Stimulated activated CD8-positive, alpha-beta memory T cell treated with anti-CD3 and anti-CD28 coated beads, Interleukin-7, amount 100 ng/mL, for 24 hours (primary cell): ENCODE measurements around the gene ISL2.

Experiments
- DNase-seq: peaks from one replicate; pipeline ENCODE4 v3.0.0-alpha.2; 2020; ENCODE audit warnings: low read depth

Gene ISL2

DNA sequence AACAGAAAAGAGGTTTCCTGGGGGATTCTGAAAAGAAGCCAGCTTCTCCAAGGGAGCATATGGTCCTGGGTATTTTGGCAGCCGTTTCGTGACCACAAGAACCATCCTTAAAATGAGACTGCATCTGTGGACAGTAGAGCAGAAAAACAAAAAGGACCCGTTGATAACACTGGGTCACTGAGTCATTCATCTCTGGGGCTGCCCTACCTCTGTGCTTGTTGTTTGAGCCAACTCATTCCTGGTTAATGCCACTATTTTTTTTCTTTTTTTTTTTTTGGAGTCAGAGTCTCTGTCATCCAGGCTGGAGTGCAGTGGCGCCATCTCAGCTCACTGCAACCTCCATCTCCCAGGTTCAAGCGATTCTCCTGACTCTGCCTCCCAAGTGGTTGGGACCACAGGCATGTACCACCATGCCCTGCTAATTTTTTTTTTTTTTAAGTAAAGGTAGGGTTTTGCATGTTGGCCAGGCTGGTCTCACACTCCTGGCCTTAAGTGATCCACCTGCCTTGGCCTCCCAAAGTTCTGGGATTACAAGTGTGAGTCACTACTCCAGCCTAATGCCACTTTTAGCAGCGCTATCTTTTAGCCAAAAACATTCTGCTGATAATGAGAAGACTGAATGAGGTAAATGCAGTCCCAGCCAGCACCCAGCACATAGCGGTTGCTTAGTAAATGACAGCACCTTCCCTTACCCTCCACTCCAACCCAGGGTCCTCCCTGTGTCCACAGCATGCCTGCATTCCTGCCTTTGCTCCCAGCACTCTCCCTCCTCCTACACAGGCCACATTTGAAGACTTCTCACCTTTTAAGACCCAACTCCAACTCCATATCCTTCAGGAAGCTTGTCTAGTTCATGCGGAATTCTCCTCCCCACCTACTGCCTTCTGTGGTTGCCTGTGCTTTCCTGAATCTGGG, 9.1 kb upstream of the ISL2 start:
- DNase-seq = no peak

DNA sequence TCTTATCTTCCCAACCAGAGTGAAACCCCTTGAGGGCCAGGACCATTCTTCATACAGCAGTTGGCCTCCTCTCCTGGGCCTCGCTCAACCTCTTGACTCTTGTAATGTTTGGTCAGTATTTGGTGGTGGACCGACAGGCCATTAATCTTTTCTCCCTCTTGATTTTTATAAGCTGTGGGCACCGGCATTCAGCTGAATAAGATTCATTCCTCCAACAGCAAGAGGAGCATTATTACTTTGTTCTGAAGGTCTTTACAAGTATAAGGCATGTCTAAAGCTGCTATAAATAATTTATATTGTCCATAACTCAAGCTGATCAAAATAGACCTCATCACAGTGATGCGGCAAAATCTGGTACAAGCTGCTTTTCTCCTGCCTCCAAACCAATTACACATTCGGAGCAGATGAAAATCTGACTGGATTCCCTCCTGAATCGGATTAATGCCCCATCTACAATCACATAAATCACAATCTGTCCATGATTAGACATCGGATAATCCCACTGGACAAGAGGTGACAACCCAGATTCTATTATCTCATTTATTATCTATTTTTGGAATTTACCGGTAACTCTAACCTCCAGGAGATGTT, 8.4 kb upstream of the ISL2 start:
- DNase-seq = no peak

DNA sequence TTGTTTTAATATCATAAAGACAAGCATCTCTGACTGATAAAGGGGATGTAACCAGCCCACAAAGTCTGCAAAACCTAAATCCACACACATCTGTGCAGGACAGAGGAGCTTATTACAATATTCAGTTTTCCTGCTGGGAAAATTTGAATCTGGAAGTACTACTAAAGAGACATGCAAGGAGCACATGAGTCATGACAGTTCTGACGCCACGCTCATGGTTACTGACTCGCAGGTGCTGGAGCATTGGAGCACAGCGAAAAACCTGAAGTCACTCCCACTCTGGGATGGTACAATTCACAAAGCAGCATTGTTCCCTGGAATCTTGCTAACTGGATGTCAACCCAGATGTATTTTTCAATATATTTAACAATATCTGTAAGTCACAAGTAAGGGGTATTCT, 7.6 kb upstream of the ISL2 start:
- no peak for DNase-seq

DNA sequence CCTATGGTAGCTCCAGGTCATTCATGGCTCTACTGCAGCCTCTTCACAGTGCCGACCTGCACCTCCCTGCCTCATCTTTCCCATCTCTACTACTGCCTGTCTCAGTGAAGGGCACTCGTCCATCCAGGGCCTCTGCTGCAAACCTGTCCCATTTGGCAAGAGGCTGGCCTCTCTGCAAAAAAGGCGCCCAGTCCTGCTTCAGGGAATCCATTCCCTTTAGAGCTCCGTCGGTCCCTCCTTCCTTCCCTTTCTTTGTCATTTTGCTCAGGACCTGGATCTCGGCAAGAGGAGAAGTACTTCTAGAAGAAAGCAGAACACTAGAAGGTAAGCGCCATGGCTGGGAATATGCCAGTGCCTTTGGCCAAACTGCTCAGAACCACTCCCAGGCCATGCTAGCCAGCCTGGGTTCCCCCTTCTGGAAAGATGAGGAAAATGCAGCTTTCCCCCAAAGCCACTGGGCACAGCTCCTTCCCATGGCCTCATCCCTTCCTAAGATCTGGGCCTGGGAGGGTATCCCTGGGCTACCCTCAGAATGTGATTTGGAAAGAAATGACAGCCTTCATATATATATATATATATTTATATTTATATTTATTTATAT, 6.4 kb upstream of the ISL2 start:
- no peak for DNase-seq

DNA sequence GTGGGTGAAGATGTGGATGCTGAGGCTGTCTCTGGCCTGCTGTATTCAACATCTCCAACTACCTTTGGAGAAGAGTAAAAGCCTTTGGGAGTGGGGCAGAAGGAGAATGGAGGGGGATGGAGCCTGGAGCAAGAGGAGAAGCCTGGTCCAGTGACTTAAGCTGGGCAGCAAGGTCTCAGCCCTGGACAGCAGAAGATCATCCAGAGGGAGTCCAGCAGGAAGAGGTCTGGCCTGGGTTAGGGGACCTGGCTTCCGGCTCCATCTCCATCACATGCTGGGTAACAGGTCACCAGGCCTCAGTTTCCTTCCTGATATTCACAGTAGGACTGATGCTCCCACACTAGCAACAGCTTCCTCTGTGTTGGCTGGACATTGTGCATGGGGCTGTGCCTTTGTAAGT, 3.8 kb upstream of the ISL2 start:
- DNase-seq = no peak

DNA sequence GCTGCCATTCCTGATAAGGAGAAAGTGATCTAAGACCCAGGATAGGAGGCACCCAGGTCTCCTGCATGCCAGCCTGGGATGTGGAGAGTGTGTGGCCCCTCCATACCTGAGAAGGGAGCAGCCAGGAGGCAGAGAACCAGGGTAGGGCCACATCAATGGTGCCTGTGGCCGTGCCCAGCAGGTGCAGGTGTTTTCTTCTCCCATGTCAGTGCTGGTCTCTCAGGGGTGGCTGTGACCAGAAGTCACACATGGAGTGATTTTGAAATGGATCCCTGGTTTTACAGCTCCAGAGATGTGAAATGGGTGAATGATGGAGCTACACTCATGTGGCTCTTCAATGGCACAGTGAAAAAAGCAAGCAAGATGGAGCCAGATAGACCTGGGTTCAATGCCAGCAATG, 3.3 kb upstream of the ISL2 start:
- no peak for DNase-seq

DNA sequence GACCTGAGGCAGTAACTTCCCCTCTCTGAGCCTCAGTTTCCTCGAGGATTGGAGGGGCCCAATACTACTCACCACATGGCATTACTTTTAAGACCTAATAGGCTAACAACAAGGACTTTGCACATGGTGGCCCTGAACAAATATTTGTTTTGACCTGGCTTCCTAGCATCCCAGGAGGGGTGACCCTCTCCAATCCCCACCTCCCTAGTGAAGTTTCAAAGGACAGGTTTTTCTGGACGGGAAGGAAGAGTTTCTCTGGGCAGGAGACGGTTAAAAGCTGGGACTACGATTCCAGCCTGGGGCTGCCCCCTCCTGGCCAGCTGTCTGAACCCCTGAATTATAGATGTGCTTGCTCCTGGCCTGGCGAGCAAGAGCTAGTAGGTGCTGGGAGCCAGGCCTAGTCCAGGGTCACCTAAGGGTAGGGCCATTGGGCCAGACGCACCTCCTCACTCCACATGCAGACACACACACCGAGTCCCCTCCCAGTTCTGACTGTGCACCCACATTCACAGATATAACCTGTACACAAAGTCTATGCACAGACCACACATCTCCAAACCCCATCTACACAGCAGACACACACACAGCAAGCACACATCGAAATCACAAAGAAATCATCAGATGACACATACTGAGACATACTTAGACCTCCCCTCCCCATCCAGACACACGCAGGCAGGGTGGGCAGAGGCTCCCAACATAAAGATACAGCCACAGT, 2.7 kb upstream of the ISL2 start:
- no peak for DNase-seq

DNA sequence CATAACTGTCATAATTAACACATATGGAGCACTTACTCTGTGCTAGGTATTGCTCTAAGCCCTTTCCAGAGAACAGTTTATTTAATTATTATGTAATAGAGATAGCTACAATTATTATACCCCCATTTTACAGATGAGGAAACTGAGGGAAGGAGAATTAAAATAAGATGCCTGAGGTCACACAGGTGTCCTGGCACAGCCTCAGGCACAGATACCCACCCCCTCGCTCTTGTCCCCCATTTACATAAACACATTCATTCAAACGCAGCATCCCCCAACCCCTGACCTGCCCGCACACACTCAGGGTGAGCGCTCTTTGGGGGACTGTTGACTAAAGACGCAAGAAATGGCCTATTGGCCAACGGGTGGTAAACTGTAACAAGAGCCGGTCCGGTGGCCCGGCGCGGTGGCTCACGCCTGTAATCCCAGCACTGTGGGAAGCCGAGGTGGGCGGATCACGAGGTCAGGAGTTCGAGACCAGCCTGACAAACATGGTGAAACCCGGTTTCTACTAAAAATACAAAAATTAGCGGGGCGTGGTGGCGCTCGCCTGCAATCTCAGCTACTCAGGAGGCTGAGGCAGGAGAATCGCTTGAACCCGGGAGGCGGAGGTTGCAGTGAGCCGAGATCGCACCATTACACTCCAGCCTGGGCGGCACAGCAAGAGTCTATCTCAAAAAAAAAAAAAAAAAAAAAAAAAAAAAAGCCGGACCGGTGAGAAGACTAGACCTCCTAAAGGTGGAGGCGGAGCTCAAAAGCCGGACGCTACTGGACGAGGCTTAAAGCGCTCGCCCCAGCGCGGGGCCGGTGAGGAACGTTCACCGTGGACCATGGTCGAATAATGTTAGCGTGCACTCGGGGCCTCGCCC, 1.9 kb upstream of the ISL2 start:
- no peak for DNase-seq

DNA sequence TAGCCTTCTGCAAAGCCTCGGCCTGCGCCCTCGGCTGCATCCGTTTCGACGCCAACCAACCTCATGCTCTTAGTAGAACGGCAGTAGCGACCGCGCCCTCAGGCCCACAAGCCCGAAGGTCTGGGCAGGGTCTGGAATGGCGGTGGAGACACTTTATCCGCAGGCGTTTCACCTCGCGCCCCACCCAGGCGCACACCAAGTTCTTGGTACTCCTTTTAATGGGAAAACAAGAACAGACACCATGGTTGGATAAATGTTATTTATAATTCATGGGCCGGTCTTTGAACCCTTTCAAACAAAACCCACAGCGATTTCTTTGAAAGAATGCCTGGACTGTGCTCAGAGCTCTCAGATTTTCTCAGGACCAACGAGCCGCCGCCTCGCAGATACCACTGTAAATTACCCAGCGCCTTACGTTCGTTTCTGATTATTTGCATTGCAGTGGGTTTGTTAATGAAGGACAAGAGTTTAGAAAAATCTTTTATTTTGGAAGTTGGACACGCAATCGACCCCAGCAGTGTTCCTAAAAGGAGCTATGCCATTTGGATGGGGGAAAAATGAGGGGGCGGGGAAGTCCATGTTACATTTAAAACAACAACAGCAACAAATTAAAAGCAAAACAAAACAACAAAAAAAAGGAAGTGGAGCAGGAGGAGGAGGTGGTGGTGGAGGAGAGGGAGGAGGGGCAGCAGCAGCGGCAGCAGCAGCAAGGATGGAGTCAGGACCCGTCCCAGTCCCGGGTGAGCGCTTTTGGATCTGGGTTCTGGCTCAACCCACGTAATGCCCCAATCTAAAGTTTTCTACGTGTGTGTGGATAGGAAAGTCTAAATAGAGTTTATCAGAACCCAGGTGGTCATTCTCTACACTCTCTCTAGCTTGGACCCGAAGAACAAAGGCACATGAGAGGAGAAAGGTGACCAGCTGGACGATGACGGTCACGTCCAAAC, 993 bp upstream of the ISL2 start:
- no peak for DNase-seq

DNA sequence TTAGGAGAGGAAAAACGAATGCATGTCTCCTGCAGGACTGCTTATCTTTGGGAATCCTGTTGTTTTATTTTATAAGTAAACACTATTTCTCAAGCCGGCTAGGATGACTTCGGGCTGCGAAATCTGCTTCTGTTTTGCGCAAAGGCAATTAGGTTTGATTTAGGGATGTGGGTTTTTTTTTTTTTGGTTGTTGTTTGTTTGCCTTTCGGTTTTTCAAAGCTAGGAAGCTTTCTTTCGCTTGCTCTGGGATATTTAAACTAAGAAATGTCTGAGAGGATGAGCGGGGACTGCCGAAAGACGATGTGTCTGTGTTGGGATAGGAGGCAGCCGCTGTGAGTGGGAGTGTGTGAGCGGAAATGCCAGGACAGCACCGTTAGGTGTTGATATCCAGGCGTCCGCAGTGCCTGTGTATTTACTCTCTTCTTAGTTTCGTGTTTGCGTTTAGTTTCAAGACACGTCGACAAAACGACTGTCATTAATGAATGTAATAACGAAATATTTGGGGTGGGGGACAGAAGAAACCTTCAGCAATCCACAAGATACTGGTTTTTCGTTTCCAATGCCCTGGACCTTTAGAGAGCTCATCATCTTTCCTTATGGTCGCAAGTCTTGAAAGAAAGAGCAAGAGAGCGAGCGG, 604 bp downstream of the ISL2 start:
- no peak for DNase-seq

DNA sequence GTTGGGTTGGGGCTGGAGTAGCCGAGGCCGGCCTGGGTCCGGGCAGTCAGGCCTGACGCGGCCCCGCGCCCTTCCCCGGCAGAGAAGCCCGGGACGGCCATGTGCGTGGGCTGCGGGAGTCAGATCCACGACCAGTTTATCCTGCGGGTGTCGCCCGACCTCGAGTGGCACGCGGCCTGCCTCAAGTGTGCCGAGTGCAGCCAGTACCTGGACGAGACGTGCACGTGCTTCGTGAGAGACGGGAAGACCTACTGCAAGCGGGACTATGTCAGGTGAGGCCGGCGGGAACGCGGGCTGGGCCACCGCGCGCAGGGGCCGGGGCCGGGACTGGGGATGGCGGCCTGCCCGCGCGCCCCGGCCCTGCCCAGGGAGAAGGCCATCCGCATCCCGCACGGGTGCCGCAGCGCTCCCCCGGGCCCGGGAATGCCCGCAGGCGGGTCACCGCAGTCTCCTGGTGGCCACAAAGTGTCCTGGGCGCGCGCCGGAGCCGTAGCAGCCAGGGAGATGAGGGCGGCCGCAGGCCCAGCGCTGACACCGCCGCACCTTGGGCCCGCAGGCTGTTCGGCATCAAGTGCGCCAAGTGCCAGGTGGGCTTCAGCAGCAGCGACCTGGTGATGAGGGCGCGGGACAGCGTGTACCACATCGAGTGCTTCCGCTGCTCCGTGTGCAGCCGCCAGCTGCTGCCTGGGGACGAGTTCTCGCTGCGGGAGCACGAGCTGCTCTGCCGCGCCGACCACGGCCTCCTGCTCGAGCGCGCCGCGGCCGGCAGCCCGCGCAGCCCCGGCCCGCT, 1.3 kb downstream of the ISL2 start:
- DNase-seq = no peak

DNA sequence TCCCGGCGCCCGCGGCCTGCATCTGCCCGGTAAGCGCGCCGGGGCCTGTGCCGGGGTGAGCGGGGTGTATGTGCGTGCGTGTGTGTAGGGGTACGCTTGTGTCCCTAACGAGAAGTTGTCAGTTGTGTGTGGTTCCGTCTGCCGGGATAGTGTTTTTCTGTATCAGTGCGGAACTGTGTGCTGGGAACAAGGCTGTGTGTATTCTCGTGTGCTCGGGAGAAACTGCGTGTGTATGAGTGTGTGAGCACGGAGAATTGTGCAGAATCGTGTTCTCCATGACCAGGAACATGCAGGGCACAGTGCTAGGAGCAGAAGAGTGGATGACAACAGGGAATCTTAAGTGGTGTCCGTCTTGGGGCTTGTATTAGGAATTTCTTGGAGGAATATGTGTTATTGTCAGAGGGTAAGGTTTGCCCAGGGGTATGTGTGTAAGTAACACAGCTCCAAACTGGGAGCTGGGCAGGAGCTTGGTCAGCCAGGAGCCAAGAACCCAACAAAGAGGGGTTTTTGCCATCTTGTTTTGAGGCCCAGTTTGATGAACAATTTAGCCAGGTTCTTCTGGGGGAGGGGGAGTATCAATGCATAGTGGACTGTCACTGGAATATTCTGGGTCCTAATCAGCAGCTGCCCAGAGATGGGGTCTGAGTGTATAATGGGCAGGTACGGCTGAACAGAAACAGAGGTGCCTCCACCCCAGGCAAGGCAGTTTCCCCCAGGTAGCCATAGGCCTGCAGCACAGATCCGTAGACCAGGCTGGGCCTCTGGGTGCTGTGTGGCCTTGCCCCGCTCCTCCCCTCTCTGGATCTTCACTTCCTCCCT, 2.1 kb downstream of the ISL2 start:
- no peak for DNase-seq

DNA sequence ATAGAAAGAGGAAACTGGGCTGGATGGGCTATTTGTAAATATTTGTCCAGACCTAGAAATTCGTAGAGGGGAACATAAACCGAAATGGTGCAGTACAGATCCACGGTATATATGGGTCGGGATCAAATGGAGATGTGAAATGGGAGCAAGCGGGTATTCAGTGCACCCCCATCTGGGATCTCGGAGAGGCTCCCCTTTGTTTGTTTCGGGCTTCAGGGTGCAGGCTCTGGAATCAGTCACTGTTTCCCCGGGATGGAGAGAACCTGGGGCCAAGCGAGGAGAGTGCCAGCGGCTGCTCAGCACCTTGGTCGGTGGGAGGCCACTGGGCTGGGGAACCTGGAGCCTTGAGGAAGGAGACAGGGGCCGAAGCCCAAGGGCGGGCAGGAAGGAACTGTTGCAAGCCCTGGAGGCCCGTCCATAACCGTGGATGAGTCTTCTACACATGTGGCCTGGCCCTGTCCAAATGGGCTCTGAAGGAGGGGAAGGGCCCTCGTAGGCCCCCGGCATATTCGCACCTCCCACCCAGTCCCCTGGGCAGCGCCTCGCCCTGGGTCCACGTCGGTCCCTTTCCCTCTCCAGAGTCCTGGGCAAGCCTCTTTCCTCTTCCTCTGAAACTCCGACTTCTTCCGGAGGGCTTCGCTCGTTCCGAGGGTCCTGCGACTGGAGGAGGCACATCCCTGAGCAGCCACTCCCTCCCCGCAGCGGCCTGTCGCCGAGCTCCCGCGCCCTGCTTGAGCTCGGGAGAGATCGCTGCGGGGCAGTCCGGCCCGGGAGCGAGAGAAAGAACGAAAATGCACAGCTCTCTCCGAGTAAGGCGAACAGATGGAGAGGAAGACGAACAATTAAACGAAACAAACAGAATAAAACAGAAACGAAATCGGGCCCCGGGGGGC, 3.0 kb downstream of the ISL2 start:
- no peak for DNase-seq

DNA sequence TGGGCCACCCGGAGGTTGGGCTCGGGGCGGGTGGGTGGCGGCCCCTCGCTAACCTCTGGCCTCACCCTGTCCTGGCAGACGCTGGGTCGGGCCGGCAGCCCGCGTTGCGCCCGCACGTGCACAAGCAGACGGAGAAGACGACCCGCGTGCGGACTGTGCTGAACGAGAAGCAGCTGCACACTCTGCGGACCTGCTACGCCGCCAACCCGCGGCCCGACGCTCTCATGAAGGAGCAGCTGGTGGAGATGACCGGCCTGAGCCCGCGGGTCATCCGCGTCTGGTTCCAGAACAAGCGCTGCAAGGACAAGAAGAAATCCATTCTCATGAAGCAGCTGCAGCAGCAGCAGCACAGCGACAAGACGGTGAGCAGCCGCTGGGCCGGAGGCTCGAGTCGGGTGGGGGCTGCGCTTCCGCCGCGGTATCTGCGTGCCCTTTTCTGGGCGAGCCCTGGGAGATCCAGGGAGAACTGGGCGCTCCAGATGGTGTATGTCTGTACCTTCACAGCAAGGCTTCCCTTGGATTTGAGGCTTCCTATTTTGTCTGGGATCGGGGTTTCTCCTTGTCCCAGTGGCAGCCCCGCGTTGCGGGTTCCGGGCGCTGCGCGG, 3.7 kb downstream of the ISL2 start:
- no peak for DNase-seq

DNA sequence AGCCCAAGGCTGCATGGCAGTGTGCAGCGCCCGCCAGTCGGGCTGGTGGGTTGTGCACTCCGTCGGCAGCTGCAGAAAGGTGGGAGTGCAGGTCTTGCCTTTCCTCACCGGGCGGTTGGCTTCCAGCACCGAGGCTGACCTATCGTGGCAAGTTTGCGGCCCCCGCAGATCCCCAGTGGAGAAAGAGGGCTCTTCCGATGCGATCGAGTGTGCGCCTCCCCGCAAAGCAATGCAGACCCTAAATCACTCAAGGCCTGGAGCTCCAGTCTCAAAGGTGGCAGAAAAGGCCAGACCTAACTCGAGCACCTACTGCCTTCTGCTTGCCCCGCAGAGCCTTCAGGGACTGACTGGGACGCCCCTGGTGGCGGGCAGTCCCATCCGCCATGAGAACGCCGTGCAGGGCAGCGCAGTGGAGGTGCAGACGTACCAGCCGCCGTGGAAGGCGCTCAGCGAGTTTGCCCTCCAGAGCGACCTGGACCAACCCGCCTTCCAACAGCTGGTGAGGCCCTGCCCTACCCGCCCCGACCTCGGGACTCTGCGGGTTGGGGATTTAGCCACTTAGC, 4.3 kb downstream of the ISL2 start:
- DNase-seq = no peak

DNA sequence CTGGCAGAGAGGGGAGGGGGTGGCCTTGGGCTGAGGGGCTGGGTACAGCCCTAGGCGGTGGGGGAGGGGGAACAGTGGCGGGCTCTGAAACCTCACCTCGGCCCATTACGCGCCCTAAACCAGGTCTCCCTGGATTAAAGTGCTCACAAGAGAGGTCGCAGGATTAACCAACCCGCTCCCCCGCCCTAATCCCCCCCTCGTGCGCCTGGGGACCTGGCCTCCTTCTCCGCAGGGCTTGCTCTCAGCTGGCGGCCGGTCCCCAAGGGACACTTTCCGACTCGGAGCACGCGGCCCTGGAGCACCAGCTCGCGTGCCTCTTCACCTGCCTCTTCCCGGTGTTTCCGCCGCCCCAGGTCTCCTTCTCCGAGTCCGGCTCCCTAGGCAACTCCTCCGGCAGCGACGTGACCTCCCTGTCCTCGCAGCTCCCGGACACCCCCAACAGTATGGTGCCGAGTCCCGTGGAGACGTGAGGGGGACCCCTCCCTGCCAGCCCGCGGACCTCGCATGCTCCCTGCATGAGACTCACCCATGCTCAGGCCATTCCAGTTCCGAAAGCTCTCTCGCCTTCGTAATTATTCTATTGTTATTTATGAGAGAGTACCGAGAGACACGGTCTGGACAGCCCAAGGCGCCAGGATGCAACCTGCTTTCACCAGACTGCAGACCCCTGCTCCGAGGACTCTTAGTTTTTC, 4.9 kb downstream of the ISL2 start:
- no peak for DNase-seq
